K562 (cell line): ENCODE measurements around the gene IRF2. TPM values are rescaled to one million over a fixed set of nuclear protein-coding genes. Genes with fewer than 3 reads are reported as not detected.
A peak's percentile ranks its signal among the peaks of the same experiment; 100 is the strongest.

Source experiments
- AFF1 ChIP-seq, 2 experiments: fragments of 450-650 bp; IDR thresholded peaks; 2 replicates each; pipeline ENCODE4 v1.6.1; 2018; ENCODE audit warnings: mild to moderate bottlenecking in 2 of 2, low read depth in 1 of 2; ENCODE audit not compliant: partially characterized antibody in 2 of 2
- KAT8 ChIP-seq: fragments of 450-650 bp; IDR thresholded peaks from 2 replicates; pipeline ENCODE4 v1.6.1; 2016; ENCODE audit warnings: low read depth, mild to moderate bottlenecking
- MYNN ChIP-seq, 2 experiments: sonication (generic); formaldehyde crosslinking in 1 of 2; IDR thresholded peaks; 2 replicates each; pipeline versions ENCODE4 v1.5.0 to v1.6.1; 2016 to 2020; ENCODE audit warnings: antibody characterized with exemption in 1 of 2, missing genetic modification reagents in 1 of 2
- polyA plus RNA-seq, 8 experiments: library from polyadenylated mRNA; depleted of rRNA in 4 of 8; stranded (reverse) in 5 of 8; unstranded in 3 of 8; fragments of >200 nt; fragmentation: Nextera tagmentation in 2 of 8; fragmentation: Illumina TruSeq in 1 of 8; extraction: Ambion mirVana in 2 of 8; extraction: Trizol in 1 of 8; gene quantifications; 2 replicates each; pipeline versions ENCODE4 v1.2.1 to v1.2.3, GENCODE V29; 2011 to 2014; ENCODE audit warnings: inconsistent platforms in 1 of 8, missing spikeins in 1 of 8
- total RNA-seq, 7 experiments: library from RNA; depleted of rRNA in 6 of 7; stranded (reverse); fragments of >200 nt in 6 of 7; fragmentation: Illumina TruSeq in 2 of 7; extraction: Trizol in 2 of 7; gene quantifications; 2 replicates each; pipeline versions ENCODE4 v1.2.1 to v1.2.3, GENCODE V29; 2011 to 2021; ENCODE audit warnings: low replicate concordance in 1 of 7
- TF ChIP-seq, protein P1 (sequence below): fragments of 450-650 bp; IDR thresholded peaks from 2 replicates; pipeline ENCODE4 v1.6.1; 2017; ENCODE audit warnings: antibody characterized with exemption, mild to moderate bottlenecking
- TF ChIP-seq, protein P2 (sequence below): fragments of 200-800 bp; sonication (Bioruptor generic); IDR thresholded peaks from 2 replicates; pipeline ENCODE4 v1.6.1; 2017; ENCODE audit warnings: missing genetic modification characterization, missing compliant biosample characterization

IRF2 gene
- total and polyA plus RNA-seq, 9 of the 15 experiments (the other 6 are each of a cell fraction or from before 2014, with no cell fraction given) = 7.1 to 17.1 (median 11.3) TPM

- TF ChIP-seq, protein P1, sequence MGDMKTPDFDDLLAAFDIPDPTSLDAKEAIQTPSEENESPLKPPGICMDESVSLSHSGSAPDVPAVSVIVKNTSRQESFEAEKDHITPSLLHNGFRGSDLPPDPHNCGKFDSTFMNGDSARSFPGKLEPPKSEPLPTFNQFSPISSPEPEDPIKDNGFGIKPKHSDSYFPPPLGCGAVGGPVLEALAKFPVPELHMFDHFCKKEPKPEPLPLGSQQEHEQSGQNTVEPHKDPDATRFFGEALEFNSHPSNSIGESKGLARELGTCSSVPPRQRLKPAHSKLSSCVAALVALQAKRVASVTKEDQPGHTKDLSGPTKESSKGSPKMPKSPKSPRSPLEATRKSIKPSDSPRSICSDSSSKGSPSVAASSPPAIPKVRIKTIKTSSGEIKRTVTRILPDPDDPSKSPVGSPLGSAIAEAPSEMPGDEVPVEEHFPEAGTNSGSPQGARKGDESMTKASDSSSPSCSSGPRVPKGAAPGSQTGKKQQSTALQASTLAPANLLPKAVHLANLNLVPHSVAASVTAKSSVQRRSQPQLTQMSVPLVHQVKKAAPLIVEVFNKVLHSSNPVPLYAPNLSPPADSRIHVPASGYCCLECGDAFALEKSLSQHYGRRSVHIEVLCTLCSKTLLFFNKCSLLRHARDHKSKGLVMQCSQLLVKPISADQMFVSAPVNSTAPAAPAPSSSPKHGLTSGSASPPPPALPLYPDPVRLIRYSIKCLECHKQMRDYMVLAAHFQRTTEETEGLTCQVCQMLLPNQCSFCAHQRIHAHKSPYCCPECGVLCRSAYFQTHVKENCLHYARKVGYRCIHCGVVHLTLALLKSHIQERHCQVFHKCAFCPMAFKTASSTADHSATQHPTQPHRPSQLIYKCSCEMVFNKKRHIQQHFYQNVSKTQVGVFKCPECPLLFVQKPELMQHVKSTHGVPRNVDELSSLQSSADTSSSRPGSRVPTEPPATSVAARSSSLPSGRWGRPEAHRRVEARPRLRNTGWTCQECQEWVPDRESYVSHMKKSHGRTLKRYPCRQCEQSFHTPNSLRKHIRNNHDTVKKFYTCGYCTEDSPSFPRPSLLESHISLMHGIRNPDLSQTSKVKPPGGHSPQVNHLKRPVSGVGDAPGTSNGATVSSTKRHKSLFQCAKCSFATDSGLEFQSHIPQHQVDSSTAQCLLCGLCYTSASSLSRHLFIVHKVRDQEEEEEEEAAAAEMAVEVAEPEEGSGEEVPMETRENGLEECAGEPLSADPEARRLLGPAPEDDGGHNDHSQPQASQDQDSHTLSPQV = 0 out of 2 replicates have a peak, but pooled peaks have one; percentile 30
- TF ChIP-seq AFF1 (IDR thresholded peaks at IDR 0.05; ENCODE audit: low read depth in 1 of 2, partially characterized antibody in 2 of 2) = peak in 1 of 2 experiments; percentile 93
- TF ChIP-seq, protein P2, sequence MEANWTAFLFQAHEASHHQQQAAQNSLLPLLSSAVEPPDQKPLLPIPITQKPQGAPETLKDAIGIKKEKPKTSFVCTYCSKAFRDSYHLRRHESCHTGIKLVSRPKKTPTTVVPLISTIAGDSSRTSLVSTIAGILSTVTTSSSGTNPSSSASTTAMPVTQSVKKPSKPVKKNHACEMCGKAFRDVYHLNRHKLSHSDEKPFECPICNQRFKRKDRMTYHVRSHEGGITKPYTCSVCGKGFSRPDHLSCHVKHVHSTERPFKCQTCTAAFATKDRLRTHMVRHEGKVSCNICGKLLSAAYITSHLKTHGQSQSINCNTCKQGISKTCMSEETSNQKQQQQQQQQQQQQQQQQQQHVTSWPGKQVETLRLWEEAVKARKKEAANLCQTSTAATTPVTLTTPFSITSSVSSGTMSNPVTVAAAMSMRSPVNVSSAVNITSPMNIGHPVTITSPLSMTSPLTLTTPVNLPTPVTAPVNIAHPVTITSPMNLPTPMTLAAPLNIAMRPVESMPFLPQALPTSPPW (CRISPR knock-in tag) = 0 out of 2 replicates have a peak, but pooled peaks have one; percentile 23
- TF ChIP-seq MYNN (IDR thresholded peaks at IDR 0.05) = no peak
- TF ChIP-seq MYNN (CRISPR knock-in tag; IDR thresholded peaks at IDR 0.05) = no peak
- TF ChIP-seq KAT8 = no peak
These were observed 130.7 kb downstream of the IRF2 start (continued) for GRCh38 chr4:184343502-184344177.
